Mesodermal cell (in vitro differentiated cells): ENCODE results near the gene SOX5.

Source experiments
- H3K27ac ChIP-seq: 2 replicates; pipeline ENCODE4 v1.7.0; 2013; ENCODE audit warnings: mild to moderate bottlenecking, low read depth, low read length, moderate library complexity; ENCODE audit not compliant: severe bottlenecking
- H3K36me3 ChIP-seq: 2 replicates; pipeline ENCODE4 v1.7.1; 2013; ENCODE audit warnings: mild to moderate bottlenecking, low read length, moderate library complexity; ENCODE audit not compliant: control insufficient read depth, insufficient read depth
- H3K4me1 ChIP-seq: one replicate; pipeline ENCODE4 v1.7.1; 2013; ENCODE audit warnings: mild to moderate bottlenecking, low read length; ENCODE audit not compliant: insufficient read depth, control insufficient read depth, poor library complexity, severe bottlenecking
- H3K4me3 ChIP-seq: 2 replicates; pipeline ENCODE4 v1.7.0; 2013; ENCODE audit warnings: low read length, control low read depth, mild to moderate bottlenecking; ENCODE audit not compliant: insufficient read depth, poor library complexity, severe bottlenecking; ENCODE audit errors: extremely low read depth
- H3K9me3 ChIP-seq: 2 replicates; pipeline ENCODE4 v1.7.1; 2013; ENCODE audit warnings: mild to moderate bottlenecking, low read length, moderate library complexity; ENCODE audit not compliant: control insufficient read depth
- WGBS, 2 experiments: methylation state at CpG; one replicate each; pipeline ENCODE4 v1.1.5; 2013; ENCODE audit warnings: missing lambda C conversion rate in 2 of 2; ENCODE audit not compliant: insufficient coverage in 2 of 2; 5-methylcytosine and 5-hydroxymethylcytosine counted together

Gene SOX5

GRCh38 chr12:23815810-23816209, 133.7 kb downstream of the SOX5 start:
- no peaks in the 10 kb centered on the region for H3K36me3 ChIP-seq
- H3K9me3 ChIP-seq = no peaks in the 10 kb centered on the region
- no peak overlapping the region for H3K4me3 ChIP-seq
- no peak overlapping the region for H3K27ac ChIP-seq
- no CpG with 5 or more reads among the region's 3 CpGs for WGBS, 2 experiments
- H3K4me1 ChIP-seq = no peaks in the 10 kb centered on the region

DNA sequence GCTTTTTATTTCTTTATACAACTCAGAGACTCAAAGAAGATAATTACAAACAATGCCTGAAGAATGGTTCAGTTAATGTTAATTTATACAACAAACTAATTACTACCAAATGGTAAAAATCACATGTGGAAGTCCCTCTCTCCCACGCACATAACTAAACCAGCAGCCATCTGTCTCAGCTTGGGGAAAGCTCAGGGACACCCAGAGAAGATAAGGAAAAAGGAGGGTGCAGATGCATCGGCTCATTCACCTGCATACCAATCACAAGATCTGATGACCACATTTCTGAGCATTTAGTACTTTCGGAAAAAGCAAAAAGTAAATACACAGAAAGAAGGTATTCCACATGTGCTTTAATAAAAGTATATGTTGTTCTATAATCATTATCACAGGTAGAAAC, 136.3 kb downstream of the SOX5 start:
- H3K4me3 ChIP-seq = no peak overlapping the region
- H3K27ac ChIP-seq = no peak overlapping the region
- no CpG with 5 or more reads among the region's 3 CpGs for WGBS, 2 experiments
- H3K9me3 ChIP-seq = no peaks in the 10 kb centered on the region
- H3K4me1 ChIP-seq = no peaks in the 10 kb centered on the region
- no peaks in the 10 kb centered on the region for H3K36me3 ChIP-seq

DNA sequence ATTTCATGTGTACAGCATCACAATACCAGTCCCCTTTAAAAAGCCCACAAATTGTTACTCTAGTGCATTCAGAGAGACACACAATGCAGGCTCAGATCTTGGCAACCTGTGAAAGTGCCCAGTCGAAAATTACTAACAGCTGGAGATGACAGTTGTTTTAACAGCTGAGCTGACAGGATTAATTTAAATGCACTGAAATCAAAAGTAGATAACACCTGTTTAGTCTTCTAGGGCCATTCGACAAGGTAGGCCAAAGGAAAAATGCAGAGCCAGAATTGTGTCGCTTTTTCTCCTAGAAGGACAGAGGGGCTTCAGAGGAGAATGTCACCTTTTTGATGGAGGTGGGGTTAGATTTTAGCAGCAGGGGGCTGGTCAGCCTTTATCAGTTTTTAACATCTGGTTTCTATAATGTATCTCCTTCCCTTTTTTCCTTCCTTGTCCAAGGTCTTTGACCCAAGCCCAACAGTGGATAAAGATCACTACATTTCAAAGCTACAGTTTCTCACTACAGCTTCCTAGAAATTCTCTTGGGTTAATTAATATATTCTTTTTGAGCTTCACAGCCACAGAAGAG, 139.1 kb downstream of the SOX5 start:
- no peak overlapping the region for H3K4me3 ChIP-seq
- 73 to 88% methylated on average over 2 to 3 of the region's 3 CpGs for WGBS, 2 experiments

DNA sequence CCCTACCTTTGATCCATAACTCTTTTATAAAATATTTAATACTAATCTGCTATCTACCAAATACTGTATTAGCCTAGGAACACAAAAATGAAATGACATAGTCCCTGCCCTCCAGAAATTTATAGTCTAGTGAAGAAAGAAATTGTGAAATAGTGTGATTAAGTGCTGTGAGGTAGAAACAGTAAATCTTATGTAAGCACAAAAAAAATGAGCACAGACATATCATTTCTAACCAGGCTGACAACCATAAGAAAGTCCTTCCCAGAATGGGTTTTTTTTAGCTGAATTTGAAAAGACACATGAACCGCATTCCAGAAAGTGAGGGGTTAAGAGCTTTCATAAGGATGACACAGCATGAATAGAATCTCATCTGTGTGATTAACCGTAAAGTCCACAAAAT, 145.9 kb downstream of the SOX5 start:
- H3K4me3 ChIP-seq = no peak overlapping the region
- no peaks in the 10 kb centered on the region for H3K36me3 ChIP-seq
- no peaks in the 10 kb centered on the region for H3K9me3 ChIP-seq
- 90 to 100% methylated on average over 1 to 2 of the region's 2 CpGs for WGBS, 2 experiments
- H3K27ac ChIP-seq = no peak overlapping the region
- no peaks in the 10 kb centered on the region for H3K4me1 ChIP-seq

More for the DNA sequence above, 139.1 kb downstream of the SOX5 start:
- Histone ChIP-seq H3K36me3 (no peaks in the 10 kb centered on the region), H3K9me3 (no peaks in the 10 kb centered on the region), H3K27ac (no peak overlapping the region), H3K4me1 (no peaks in the 10 kb centered on the region)

GRCh38 chr12:23795494-23795893, 154.0 kb downstream of the SOX5 start:
- H3K27ac ChIP-seq = no peak overlapping the region
- WGBS, 2 experiments = 85 to 88% methylated on average over 3 of the region's 3 CpGs
- H3K36me3 ChIP-seq = no peaks in the 10 kb centered on the region
- no peaks in the 10 kb centered on the region for H3K4me1 ChIP-seq
- H3K4me3 ChIP-seq = no peak overlapping the region
- no peaks in the 10 kb centered on the region for H3K9me3 ChIP-seq

- no peak overlapping the region for H3K4me3 ChIP-seq
Measured at GRCh38 chr12:23781118-23781517, 168.4 kb downstream of the SOX5 start.

DNA sequence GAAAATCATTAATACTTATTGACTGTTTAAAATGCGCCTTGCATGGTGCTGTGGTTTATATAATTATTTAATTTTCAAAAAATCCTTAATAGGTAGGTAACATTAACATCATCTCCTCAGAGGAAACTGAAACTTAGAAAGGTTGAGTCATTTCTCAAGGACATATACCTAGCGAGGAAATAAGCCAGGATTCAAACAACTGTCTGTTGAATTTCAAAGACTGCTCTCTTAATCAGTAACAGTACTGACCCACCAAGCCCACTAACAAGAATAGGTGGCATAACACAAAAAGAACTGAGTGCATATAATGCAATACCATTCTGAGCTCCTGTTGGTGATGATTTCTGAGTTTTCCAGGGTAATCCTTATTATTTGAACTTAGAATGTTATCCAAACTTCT, 174.3 kb downstream of the SOX5 start:
- 86% methylated on average over 1 of the region's 2 CpGs; no CpG with 5 or more reads in 1 of the 2 experiments for WGBS, 2 experiments
- Histone ChIP-seq H3K4me3 (no peak overlapping the region), H3K4me1 (peaks cover 10% of the 10 kb centered on the region), H3K36me3 (no peaks in the 10 kb centered on the region), H3K9me3 (no peaks in the 10 kb centered on the region), H3K27ac (no peak overlapping the region)

More at GRCh38 chr12:23781118-23781517, 168.4 kb downstream of the SOX5 start:
- Histone ChIP-seq H3K4me1 (no peaks in the 10 kb centered on the region), H3K36me3 (no peaks in the 10 kb centered on the region), H3K27ac (no peak overlapping the region), H3K9me3 (no peaks in the 10 kb centered on the region)
- WGBS, 2 experiments = 100% methylated on average over 1 of the region's 1 CpG; no CpG with 5 or more reads in 1 of the 2 experiments

DNA sequence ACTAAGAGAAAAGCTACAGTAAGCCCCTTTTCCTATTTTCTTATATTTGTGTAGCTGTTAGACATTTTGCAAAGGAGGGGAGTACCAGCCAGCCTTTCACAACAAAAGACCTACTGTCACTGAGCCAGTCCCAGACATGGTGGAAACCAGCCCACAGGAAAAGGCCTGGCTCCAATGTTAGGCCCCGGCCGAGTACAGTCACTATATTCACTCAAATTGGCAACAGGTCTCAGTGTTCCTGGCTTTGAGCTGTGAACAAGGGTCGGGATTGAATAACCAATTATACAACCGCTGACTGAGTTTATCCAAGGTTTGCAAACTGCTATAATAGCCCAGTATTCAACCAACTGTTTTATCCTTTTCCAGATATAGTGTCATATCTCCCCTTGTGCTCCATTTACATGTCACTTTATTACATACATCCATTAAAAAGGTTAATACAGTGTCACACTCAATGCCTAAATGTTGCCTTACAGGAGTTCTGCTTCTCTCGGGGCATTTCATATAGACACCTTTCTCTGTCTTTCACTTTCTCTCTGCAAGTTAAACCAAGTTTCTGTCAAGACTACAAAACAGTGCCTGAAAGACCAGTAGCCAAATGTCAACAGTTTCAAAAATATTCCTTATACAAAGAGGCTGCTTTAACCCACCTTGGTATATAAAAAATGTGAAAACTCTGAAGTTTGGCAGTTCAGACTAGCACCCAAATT, 178.1 kb downstream of the SOX5 start:
- peak overlapping the region; percentile 19 for H3K27ac ChIP-seq
- no peak overlapping the region for H3K4me3 ChIP-seq
- no peaks in the 10 kb centered on the region for H3K36me3 ChIP-seq
- no peaks in the 10 kb centered on the region for H3K9me3 ChIP-seq
- WGBS, 2 experiments = 74 to 83% methylated on average over 5 of the region's 5 CpGs
- H3K4me1 ChIP-seq = peaks cover 10% of the 10 kb centered on the region

- WGBS, 2 experiments = 80% methylated on average over 1 of the region's 3 CpGs; no CpG with 5 or more reads in 1 of the 2 experiments
- peaks cover 10% of the 10 kb centered on the region for H3K4me1 ChIP-seq
- H3K27ac ChIP-seq = no peak overlapping the region
- no peak overlapping the region for H3K4me3 ChIP-seq
- no peaks in the 10 kb centered on the region for H3K9me3 ChIP-seq
- no peaks in the 10 kb centered on the region for H3K36me3 ChIP-seq
Measured at GRCh38 chr12:23770202-23770938, 179.1 kb downstream of the SOX5 start.

DNA sequence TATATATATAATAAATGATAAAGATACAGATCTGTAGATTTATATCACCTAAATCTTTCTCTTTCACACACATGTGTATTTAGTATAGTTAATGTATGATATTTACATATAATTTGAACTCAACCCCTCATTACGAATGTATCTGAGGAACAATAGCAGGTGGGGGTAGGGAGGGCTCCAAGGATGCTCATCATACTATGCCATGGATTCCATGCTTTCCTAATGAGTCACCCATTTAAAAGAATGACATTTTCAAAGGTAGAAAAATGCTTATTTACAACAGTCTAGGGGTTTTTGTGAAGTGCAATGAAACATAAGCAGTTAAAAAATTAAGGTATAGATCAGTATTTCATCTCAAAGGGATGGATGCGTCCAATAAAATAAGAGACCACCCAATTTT, 181.6 kb downstream of the SOX5 start:
- no peak overlapping the region for H3K27ac ChIP-seq
- H3K4me1 ChIP-seq = peaks cover 10% of the 10 kb centered on the region
- no peak overlapping the region for H3K4me3 ChIP-seq
- 88% methylated on average over 1 of the region's 2 CpGs; no CpG with 5 or more reads in 1 of the 2 experiments for WGBS, 2 experiments
- no peaks in the 10 kb centered on the region for H3K36me3 ChIP-seq
- no peaks in the 10 kb centered on the region for H3K9me3 ChIP-seq
